A549 (cell line): ENCODE data around the gene CENPX.

Experiments
- CEBPB ChIP-seq, 2 experiments: fragments of >200 bp in 1 of 2; sonication (Bioruptor Twin) in 1 of 2; formaldehyde crosslinking in 1 of 2; IDR thresholded peaks; 2 replicates each; pipeline ENCODE4 v1.6.1; 2012 to 2016
- ESRRA ChIP-seq: fragments of 150-350 bp; IDR thresholded peaks from 2 replicates; pipeline ENCODE4 v1.6.1; 2014; ENCODE audit warnings: mild to moderate bottlenecking, low read length, borderline replicate concordance
- POLR2A ChIP-seq: IDR thresholded peaks from 2 replicates; pipeline ENCODE4 v1.6.1; 2012; ENCODE audit warnings: mild to moderate bottlenecking, low read length

DNA sequence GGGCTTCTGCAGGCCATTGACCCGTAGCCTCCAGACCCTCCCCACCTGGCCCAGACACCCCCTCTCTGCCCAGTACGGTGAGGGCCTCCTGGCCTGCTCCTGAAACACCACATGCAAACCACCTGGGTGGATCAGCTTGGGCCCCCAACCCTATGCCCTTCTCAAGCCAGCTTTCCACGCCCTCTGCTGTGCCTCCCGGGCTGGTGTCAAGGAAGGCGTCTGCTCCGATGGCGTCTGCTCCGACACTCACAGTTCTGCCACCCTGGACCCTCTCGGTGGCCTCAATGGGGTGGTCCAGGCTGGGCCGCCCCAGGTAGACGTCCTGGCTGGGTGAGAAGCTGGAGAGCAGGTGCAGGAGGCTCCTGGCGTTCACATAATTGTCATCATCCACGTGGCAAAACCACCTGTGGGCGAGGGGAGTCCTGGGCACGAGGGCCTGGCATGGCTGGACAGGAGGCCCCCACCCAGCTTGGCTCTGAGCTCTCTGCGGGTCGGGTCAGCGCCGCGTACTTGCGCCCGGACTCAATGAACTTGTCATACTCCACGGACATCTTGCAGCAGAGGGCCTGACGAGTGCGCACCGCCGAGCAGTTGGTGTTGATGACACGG, 27.6 kb upstream of the CENPX start:
- no peak for TF ChIP-seq POLR2A
- TF ChIP-seq CEBPB (IDR thresholded peaks at IDR 0.05): no peak
- TF ChIP-seq ESRRA: no peak
